ENCODE results near the gene RPL38.

RPL38 gene

DNA sequence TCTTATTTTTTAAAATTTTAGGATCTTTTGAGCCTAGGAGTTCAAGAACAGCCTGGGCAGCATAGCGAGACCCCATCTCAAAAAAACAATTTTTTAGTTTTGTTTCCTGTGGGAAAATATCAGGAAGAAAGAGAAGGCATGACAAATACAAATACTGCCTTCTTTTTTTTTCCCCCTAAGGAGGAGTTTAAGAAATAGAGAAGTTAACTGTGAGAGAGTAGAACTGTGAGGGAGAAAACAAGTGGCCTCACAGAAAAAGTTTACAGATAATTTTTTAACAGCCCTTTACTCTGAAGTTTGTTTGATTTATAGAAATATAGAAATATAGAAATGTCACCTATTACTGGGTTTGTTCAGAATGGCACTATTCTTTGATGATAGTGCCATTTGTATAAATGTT is 31.0 kb downstream of the RPL38 start:
- no peak for TF ChIP-seq ZNF274 (IDR thresholded peaks at IDR 0.05; ENCODE audit: low read depth, low read length)
- H3K4me3 ChIP-seq (ENCODE audit: low read length), result no peak overlapping the region

DNA sequence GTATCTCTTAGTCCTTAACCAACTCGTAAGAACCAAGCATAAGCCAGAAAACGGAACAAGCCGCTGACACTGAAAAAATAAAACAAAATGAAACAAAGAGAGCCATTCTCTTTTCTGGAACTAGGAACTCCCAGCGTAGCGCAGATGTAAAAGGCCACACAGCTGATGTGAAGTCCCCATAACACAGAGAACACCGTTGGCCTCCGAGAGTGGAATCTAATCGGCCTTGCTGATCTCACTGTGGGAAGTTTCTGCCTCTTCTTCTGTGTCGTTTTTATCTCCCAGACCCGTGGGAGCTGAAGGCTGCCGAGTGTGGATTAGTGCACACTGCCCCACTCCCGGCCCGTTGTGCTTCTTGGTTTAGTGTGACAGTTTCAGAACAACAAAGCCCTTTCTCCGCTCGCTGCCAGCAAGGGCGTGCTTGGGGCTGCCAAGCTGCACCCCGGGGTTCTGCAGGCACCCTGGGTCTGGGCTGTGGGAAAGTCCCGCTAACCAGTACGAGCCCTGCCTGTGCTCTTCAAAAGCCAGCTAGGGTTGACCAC is 31.6 kb downstream of the RPL38 start:
- H3K4me3 ChIP-seq (ENCODE audit: low read length), result no peak overlapping the region
- TF ChIP-seq ZNF274 (IDR thresholded peaks at IDR 0.05; ENCODE audit: low read depth, low read length), result no peak

DNA sequence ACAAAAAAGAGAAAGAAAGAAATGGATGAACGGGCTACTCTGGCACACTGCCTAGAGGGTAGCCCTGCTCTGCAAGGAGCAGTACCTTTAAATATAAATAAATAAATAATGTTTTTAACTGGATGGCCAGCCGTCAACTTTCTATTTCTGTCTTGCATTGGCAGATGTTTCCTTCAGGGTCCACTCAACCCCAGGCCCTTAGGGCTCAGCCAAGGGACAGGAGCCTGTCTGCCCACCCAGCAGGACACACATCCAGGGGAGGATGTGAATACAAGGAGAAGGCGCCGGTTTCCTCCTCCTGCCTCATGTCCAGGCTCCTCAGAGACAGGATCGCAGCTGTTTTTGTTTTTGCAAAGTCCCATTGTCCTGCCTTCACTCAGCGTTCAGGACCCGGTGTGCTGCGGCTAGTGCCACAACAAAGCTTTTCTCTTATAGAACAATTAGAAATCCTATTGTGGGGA is 32.5 kb downstream of the RPL38 start:
- no peak overlapping the region for H3K4me3 ChIP-seq (ENCODE audit: low read length)
- TF ChIP-seq ZNF274 (IDR thresholded peaks at IDR 0.05; ENCODE audit: low read depth, low read length), result no peak

DNA sequence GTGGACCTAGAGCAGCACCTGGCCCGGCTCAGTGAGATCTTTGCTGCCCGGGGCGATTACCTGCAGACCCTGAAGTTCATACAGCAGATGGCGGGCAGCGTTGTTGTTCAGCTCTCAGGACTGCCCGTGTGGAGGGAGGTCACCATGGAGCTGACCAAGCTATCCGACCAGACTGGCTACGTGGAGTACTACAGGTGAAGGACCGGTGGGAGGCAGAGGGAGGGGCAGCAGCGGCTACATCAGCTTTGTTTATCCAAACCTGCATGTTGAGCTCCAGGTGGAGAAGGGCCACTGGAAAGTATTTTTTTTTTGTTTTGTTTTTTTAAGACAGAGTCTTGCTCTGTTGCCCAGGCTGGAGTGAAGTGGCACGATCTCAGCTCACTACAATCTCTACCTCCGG is 33.8 kb downstream of the RPL38 start:
- no peak for TF ChIP-seq ZNF274 (IDR thresholded peaks at IDR 0.05; ENCODE audit: low read depth, low read length)

DNA sequence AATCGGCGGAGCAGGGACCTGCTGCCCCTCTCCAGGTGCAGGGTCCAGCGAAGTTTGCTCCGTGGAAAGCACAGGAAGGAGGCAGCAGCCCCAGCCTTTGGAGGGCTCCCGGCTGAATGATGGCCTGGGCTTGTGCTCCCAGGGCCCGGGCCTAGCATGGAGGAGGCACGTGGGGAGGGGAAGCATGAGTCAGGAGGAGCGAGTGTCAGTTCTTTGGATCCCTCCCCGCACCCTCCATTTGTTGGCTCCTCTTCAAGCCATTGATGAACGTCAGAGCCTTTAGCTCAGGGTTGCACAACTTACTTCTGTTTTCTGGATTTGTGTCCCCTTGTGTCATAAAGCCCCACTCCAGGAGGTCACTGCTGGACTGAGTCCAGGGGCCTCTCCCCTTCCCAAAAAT is 35.7 kb downstream of the RPL38 start:
- H3K4me3 ChIP-seq (ENCODE audit: low read length), result no peak overlapping the region
- no peak for TF ChIP-seq ZNF274 (IDR thresholded peaks at IDR 0.05; ENCODE audit: low read depth, low read length)

More for the DNA sequence above, 33.8 kb downstream of the RPL38 start:
- no peak overlapping the region for H3K4me3 ChIP-seq (ENCODE audit: low read length)

DNA sequence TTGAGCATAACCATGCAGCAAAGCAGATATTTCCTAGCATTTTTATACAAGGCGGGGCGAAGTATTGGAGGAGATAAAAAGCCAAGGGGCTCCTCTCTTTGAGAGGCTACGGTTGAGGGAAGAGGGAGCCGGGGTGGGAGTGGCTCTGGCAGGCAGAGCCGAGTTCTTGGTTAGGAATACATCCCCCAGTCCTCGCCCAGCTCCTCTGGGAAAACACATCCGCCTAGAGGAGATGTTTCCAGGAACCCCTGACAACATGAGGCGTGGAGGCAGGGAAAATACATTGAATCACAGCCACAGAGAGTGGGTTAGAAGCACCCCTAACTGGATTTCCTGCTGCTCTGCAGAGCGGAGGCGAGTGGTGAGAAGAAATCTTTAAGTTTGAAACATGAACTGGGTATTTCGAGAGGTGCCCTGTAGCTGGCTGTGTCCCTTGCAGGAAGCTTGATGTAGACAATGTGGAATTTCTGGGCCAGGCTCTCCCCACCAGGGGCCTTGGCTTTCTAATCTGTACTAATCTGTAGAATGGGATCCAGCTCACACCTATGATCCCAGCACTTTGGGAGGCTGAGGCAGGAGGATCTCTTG is 37.2 kb downstream of the RPL38 start:
- TF ChIP-seq ZNF274 (IDR thresholded peaks at IDR 0.05; ENCODE audit: low read depth, low read length), result no peak
- no peak overlapping the region for H3K4me3 ChIP-seq (ENCODE audit: low read length)

DNA sequence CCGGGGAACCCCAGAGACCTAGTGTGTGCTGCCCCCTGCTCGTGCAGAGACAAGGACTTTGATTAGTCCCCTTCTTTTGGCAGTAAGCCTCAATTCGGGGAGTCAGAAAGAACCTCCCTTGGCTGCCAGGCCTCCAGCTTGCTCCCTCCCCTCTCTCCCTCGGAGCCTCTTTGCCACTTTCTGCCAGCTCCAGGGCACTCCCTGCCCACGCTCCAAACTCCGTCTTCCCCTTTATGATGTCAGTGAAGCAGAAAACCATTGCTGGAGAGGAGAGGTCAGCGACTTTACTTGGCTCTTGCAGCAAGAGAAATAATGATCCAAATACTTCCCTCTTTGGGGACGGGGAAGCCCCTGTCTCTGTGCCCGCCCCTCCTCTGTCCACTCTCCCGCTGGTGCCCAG is 38.0 kb downstream of the RPL38 start:
- H3K4me3 ChIP-seq (ENCODE audit: low read length), result no peak overlapping the region
- TF ChIP-seq ZNF274 (IDR thresholded peaks at IDR 0.05; ENCODE audit: low read depth, low read length), result no peak

DNA sequence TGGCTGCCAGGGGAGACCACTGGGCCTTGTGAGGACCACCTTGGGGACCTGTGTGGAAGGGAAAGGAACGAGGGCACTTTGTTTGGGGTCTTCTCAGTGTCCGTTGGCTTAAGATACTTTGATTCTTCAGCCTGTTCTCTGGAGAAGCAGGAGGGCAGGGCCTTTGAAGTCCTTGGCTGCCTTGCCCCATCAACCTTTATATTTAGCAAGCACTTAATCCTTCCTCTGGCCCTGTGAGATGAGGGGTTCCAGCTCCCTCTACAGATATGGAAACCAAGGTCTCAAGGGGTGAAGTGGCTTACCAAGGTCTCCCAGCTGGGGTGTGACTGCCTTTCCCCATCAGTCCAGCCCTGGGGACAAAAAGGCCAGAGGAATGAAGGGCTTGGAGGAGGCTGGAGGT is 38.4 kb downstream of the RPL38 start:
- no peak for TF ChIP-seq ZNF274 (IDR thresholded peaks at IDR 0.05; ENCODE audit: low read depth, low read length)
- no peak overlapping the region for H3K4me3 ChIP-seq (ENCODE audit: low read length)

DNA sequence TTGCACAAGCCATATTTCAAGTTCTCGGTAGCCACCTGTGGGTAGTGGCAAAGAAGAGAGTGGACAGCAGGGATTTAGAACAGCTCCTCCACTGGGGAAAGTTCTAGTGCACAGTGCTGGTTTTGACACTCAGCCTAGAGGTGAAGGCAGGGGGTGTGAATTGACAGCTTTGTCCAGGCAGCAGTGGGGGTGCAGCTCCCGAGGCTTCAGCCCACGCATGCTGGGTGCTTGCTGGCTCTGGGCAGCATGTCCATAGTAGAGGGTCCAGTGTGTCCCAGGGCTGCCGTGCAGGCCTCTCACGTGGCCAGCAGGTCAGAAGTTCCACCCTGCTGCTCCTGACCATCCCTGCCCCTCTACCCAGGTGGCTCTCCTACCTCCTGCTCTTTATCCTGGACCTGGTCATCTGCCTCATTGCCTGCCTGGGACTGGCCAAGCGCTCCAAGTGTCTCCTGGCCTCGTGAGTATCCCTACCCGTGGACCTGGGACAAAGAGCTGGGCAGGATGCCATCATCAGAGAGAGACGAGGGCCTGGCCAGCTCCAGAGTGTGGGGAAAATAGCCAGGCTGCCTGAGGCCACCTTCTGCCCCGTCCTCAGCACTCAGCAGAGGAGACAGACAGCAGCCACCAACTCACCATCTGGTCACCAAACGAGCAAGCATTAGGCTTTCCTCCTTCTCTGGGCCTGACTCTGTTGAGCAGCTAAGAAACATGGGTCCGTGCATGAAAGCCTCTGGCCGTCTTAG is 39.7 kb downstream of the RPL38 start:
- no peak overlapping the region for H3K4me3 ChIP-seq (ENCODE audit: low read length)
- no peak for TF ChIP-seq ZNF274 (IDR thresholded peaks at IDR 0.05; ENCODE audit: low read depth, low read length)

DNA sequence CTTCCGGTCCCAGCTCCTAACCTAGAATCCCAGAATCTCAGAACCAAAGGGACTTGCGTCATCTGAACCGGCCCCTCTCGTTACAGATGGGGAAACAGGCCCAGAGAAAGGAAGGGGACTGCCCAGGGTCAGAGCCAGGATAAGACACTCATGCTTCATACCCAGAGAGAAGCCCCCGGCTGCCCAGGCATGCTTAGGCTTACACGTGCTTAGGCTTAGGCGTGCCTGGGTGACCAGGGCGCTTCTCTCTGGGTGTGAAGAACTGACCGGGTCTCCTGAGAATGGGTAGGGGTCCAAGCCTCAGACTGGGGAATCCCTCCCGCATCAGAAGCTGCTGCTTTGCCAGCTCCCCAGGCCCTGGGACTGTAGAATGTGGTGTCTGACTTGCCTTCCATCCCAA is 40.6 kb downstream of the RPL38 start:
- no peak for TF ChIP-seq ZNF274 (IDR thresholded peaks at IDR 0.05; ENCODE audit: low read depth, low read length)

DNA sequence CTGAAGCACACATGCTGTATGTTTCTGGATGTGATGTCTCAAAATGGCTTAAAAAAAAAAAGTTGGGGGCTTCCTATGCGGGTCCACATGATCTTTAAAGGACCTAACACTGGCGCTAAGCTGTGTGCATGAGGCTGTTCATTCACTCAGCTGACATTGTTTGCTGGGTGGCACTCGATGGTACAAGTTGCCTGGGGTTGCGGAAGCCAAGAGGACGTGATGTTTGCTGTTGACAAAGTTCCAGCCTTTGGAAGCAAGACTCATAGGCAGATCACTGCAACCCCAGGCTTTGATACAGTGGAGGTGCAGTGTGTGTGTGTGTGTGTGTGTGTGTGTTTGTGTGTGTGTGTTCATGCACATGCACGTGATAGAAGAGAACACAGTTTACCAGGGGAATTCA is 41.1 kb downstream of the RPL38 start:
- H3K4me3 ChIP-seq (ENCODE audit: low read length), result no peak overlapping the region
- TF ChIP-seq ZNF274 (IDR thresholded peaks at IDR 0.05; ENCODE audit: low read depth, low read length), result no peak

More for the DNA sequence above, 40.6 kb downstream of the RPL38 start:
- no peak overlapping the region for H3K4me3 ChIP-seq (ENCODE audit: low read length)

DNA sequence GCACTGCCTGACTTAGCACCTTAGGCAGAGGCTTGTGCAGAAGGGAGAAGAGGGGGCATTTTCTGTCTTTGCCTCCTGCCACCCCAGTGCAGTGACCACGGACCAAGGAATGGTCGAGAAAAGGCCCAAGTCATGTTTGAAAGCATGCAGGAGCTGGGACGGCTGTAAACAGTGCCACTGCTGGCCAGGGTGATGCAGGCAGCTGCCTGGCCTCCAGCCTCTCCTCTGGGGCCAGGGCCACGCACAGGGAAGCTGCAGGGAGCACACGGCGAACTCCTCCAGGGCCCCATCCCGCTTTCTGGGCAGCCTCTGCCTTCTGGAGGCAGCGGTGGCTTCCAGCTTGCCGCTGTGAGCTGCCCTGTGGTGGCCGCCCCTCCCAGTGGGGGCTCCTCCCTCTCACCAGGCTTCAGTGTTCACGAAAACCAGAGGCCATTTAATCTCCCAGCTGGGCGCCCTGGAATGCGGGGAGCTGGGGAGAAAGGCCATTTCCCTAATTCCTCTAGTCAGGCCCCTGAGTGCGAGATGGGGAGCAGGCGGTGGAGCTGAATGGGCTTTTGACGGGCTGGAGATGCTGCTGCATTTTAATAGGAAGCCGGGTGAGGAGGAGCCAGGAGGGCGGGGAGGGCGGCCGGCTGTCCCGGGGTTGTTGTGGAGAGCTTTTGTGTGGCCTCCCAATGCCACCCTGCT is 41.8 kb downstream of the RPL38 start:
- TF ChIP-seq ZNF274 (IDR thresholded peaks at IDR 0.05; ENCODE audit: low read depth, low read length), result no peak
- H3K4me3 ChIP-seq (ENCODE audit: low read length), result no peak overlapping the region

DNA sequence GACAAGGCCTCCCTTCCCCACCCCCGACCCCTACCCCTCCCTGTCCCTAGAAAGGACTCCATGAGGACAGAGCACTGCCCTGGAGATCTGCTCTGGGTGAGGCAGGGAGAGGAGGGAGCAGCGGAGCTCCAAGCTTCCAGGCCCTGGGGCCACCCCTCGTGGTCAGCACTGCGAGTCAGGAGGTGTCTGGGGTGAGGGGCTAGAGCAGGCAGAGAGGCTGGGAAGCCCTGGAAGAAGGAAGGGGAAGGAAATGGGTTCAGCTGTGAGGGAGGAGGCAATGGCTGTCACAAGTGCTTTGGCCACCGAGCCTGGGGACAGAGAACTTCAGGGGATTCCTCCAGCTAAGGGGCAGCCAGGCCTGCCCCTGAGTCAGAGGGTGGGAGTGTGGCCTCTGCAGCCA is 42.4 kb downstream of the RPL38 start:
- no peak for TF ChIP-seq ZNF274 (IDR thresholded peaks at IDR 0.05; ENCODE audit: low read depth, low read length)
- H3K4me3 ChIP-seq (ENCODE audit: low read length), result no peak overlapping the region

DNA sequence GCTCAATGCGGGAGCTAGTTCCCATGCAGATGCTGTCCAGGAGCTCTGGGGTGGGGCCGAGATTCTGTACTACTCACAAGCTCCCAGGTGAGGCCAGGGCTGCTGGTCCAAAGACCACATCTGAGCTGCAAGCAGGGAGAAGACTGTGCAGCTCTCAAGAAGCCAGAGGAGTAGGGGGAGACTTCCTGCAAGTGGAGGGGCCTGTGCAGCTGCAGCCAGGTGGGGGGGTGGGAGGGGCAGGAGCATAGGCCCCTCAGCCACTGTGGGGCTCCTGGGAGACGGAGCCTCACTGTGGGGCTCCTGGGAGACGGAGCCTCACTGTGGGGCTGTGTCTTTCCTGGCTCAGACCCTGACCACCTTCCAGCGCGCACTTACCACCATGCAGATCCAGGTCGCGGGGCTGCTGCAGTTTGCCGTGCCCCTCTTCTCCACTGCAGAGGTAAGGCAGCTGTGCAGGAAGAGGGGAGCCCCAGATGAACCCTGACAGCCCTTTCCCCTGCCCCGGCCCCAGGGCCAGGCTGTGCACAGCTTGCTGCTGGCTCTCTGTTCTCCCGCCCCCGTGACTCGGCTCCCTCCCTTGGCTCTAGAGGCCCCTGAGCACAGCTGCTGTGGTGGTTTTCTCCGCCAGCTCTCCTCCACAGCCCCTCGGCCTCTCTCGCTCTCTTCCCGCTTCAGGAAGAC is 46.3 kb downstream of the RPL38 start:
- TF ChIP-seq ZNF274 (IDR thresholded peaks at IDR 0.05; ENCODE audit: low read depth, low read length), result no peak
- no peak overlapping the region for H3K4me3 ChIP-seq (ENCODE audit: low read length)

Data from GM08714 (cell line).